HEK293 (cell line): Measurements from ENCODE around the gene USP7.

Source experiments
- CTCF ChIA-PET: fragments of 350-600 bp; formaldehyde crosslinking; extraction: SDS; loops from one replicate; lab custom pipeline; 2021; ENCODE audit warnings: antibody characterized with exemption; lab: Yijun Ruan, JAX
- POLR2A ChIA-PET: fragments of 300-600 bp; formaldehyde crosslinking; extraction: SDS; loops from one replicate; lab custom pipeline; 2020; ENCODE audit warnings: antibody characterized with exemption, inconsistent platforms; lab: Yijun Ruan, JAX
- H3K27ac ChIP-seq: fragments of 200-500 bp; sonication (Bioruptor generic); 2 replicates; pipeline ENCODE4 v1.5.1; 2014; ENCODE audit warnings: low read depth, low read length, control low read depth, inconsistent platforms; ENCODE audit errors: extremely low read depth
- H3K36me3 ChIP-seq, 2 experiments: fragments of 200-500 bp in 1 of 2; sonication (Bioruptor generic) in 1 of 2; 1 replicate in 1 of 2; 2 replicates in 1 of 2; pipeline ENCODE4 v1.5.1; 2014 to 2017; ENCODE audit warnings: inconsistent platforms in 2 of 2, low read length in 2 of 2; ENCODE audit not compliant: control insufficient read depth in 2 of 2, insufficient read depth in 1 of 2
- H3K4me1 ChIP-seq: fragments of 200-500 bp; sonication (Bioruptor generic); 2 replicates; pipeline ENCODE4 v1.5.1; 2014; ENCODE audit warnings: mild to moderate bottlenecking, low read length, inconsistent platforms; ENCODE audit not compliant: control insufficient read depth, insufficient read depth
- H3K4me3 ChIP-seq: 2 replicates; pipeline ENCODE4 v1.5.1; 2011; ENCODE audit warnings: low read depth, mild to moderate bottlenecking, control low read depth, low read length, moderate library complexity
- H3K9me3 ChIP-seq: fragments of 200-500 bp; sonication (Bioruptor generic); 2 replicates; pipeline ENCODE4 v1.5.1; 2014; ENCODE audit warnings: low read depth, low read length, inconsistent platforms; ENCODE audit not compliant: control insufficient read depth, insufficient read depth
- BCL11A ChIP-seq: fragments of 450-650 bp; formaldehyde crosslinking; IDR thresholded peaks from 2 replicates; pipeline ENCODE4 v1.5.1; 2016; ENCODE audit warnings: low read depth, missing biosample characterization, missing genetic modification characterization
- GLI4 ChIP-seq: fragments of 450-650 bp; formaldehyde crosslinking; IDR thresholded peaks from 2 replicates; pipeline ENCODE4 v1.5.1; 2016; ENCODE audit warnings: missing biosample characterization, missing genetic modification characterization
- OSR2 ChIP-seq: fragments of 450-650 bp; formaldehyde crosslinking; IDR thresholded peaks from 2 replicates; pipeline ENCODE4 v1.5.1; 2016; ENCODE audit warnings: missing biosample characterization, missing genetic modification characterization
- ZBTB8A ChIP-seq: fragments of 450-650 bp; formaldehyde crosslinking; IDR thresholded peaks from 2 replicates; pipeline ENCODE4 v1.5.1; 2016; ENCODE audit warnings: missing biosample characterization, missing genetic modification characterization
- ZNF114 ChIP-seq: fragments of 450-650 bp; formaldehyde crosslinking; IDR thresholded peaks from 2 replicates; pipeline ENCODE4 v1.5.0; 2017; ENCODE audit warnings: missing biosample characterization, missing genetic modification characterization
- ZNF133 ChIP-seq: fragments of 450-650 bp; formaldehyde crosslinking; IDR thresholded peaks from 2 replicates; pipeline ENCODE4 v1.5.1; 2016; ENCODE audit warnings: missing biosample characterization, missing genetic modification characterization
- ZNF16 ChIP-seq: fragments of 450-650 bp; formaldehyde crosslinking; IDR thresholded peaks from 2 replicates; pipeline ENCODE4 v1.5.1; 2016; ENCODE audit warnings: low read depth, missing biosample characterization, missing genetic modification characterization
- ZNF274 ChIP-seq, 2 experiments: fragments of 200-500 bp in 1 of 2; fragments of 450-650 bp in 1 of 2; sonication (Bioruptor generic) in 1 of 2; formaldehyde crosslinking in 1 of 2; IDR thresholded peaks; 2 replicates each; pipeline versions ENCODE4 v1.5.1 to v1.6.1; 2014 to 2016; ENCODE audit warnings: borderline replicate concordance in 1 of 2, inconsistent platforms in 1 of 2, low read length in 1 of 2, missing biosample characterization in 1 of 2, missing genetic modification characterization in 1 of 2
- ZNF510 ChIP-seq: fragments of 450-650 bp; formaldehyde crosslinking; IDR thresholded peaks from 2 replicates; pipeline ENCODE4 v1.5.1; 2018; ENCODE audit warnings: mild to moderate bottlenecking, missing genetic modification characterization, missing biosample characterization; ENCODE audit not compliant: insufficient replicate concordance
- ZNF600 ChIP-seq: fragments of 450-650 bp; formaldehyde crosslinking; IDR thresholded peaks from 2 replicates; pipeline ENCODE4 v1.5.1; 2016; ENCODE audit warnings: missing biosample characterization, missing genetic modification characterization
- ZNF624 ChIP-seq: fragments of 450-650 bp; formaldehyde crosslinking; IDR thresholded peaks from 2 replicates; pipeline ENCODE4 v1.5.1; 2017; ENCODE audit warnings: missing biosample characterization, missing genetic modification characterization
- ZNF626 ChIP-seq: fragments of 450-650 bp; sonication (Bioruptor Pico); formaldehyde crosslinking; IDR thresholded peaks from 2 replicates; pipeline ENCODE4 v1.5.1; 2018; ENCODE audit warnings: missing biosample characterization, missing genetic modification characterization, inconsistent platforms
- ZNF677 ChIP-seq: fragments of 450-650 bp; IDR thresholded peaks from 2 replicates; pipeline ENCODE4 v1.5.0; 2018; ENCODE audit warnings: missing biosample characterization, mild to moderate bottlenecking, missing genetic modification characterization, moderate library complexity
- ZNF776 ChIP-seq: fragments of 450-650 bp; formaldehyde crosslinking; IDR thresholded peaks from 2 replicates; pipeline ENCODE4 v1.5.0; 2017; ENCODE audit warnings: missing biosample characterization, missing genetic modification characterization, borderline replicate concordance
- ZNF792 ChIP-seq: fragments of 450-650 bp; formaldehyde crosslinking; IDR thresholded peaks from 2 replicates; pipeline ENCODE4 v1.5.1; 2016; ENCODE audit warnings: missing biosample characterization, missing genetic modification characterization
- TF ChIP-seq, protein P1 (sequence below): fragments of 450-650 bp; formaldehyde crosslinking; IDR thresholded peaks from 2 replicates; pipeline ENCODE4 v1.5.1; 2016; ENCODE audit warnings: missing biosample characterization, missing genetic modification characterization, borderline replicate concordance
- TF ChIP-seq, protein P2 (sequence below): fragments of 450-650 bp; formaldehyde crosslinking; IDR thresholded peaks from 2 replicates; pipeline ENCODE4 v1.5.0; 2017; ENCODE audit warnings: missing biosample characterization, missing genetic modification characterization, borderline replicate concordance
- TF ChIP-seq, protein P3 (sequence below): fragments of 450-650 bp; IDR thresholded peaks from 2 replicates; pipeline ENCODE4 v1.5.1; 2018; ENCODE audit warnings: missing biosample characterization, mild to moderate bottlenecking, missing genetic modification characterization
- TF ChIP-seq, protein P4 (sequence below): fragments of 450-650 bp; formaldehyde crosslinking; IDR thresholded peaks from 2 replicates; pipeline ENCODE4 v1.5.1; 2016; ENCODE audit warnings: missing biosample characterization, missing genetic modification characterization

Gene USP7

DNA sequence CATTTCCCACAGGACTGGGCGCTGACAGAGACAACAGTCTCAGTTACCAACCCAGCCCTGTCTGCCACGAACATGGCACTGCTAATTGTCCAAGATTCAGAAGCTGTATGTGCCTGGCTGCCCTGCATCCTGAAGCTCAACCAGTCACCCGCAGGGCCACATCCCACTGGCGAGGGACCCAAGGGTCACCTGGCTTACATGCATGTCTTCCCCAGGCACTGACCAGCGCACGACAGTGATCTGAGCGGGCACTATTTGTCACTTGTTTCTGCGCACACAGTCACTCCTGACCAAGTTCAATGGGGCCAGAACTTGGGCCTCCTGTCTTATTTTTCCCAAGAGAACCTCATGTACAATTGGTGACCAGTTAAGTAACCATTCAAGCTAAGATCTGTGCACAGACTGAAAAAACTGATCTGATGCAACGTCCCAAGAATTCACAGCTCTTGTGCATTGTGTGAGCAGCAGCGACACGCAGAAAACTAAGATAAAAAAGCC is 13.1 kb downstream of the USP7 start:
- Histone ChIP-seq H3K27ac (no peak overlapping the region), H3K9me3 (no peaks in the 10 kb centered on the region), H3K36me3 (no peaks in the 10 kb centered on the region), H3K4me3 (no peak overlapping the region), H3K4me1 (peaks cover 24% of the 10 kb centered on the region)
- ChIA-PET POLR2A (interaction anchor here (1.0 kb wide), 1 partner anchor 15 kb away, joined by 5 read pairs; no protein-coding TSS in a partner anchor), CTCF (interaction anchor here (0.9 to 6.0 kb wide), 2 partner anchors 10 to 14 kb away, joined by 3 to 32 read pairs; no protein-coding TSS in a partner anchor)
- TF ChIP-seq ZNF133 (tag by site-specific recombination) (peak; percentile 93), ZNF600 (peak; percentile 31; the same call in 1 of the 2 replicates), ZNF114 (tag by site-specific recombination) (no peak)

DNA sequence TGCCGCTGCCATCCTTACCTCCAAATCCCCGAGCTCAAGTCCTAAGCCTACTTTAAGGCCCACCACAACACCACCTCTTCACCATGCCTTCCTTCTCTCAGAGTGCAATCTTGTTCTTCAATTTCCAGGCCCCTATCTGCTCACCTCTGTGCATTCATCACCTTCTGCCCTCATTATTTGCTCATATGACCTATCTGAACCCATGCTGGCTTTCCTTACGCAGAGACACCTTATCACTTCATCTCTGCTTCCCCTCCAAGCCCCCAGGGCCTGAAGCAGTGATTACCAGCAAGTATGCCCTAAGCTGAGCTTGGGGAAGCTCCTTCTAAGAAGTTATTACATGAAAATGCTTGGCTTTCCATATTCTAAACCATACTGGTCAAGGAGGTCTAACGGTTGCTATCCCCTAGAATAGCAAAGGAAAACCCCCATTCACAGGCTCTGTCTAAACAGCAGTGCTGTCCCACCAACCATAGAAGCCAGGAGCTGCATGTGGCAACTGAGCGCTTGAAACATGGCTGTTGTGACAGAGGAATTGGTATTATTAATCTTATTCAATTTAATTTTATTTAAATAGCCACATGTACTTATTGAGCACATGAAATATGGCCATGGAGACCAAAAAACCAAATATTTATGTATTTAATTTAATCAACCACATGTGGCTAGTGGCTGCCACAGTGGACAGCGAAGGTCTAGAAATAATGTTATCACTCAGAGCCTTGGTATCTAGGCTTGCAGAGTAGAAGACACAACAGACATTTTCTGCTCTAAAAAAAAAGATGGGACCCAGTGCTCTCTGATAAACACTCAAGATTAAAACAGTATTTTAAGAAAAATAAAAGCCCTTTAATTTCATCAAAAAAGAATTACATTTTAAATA is 13.9 kb downstream of the USP7 start:
- peaks cover 24% of the 10 kb centered on the region for H3K4me1 ChIP-seq
- no peak overlapping the region for H3K4me3 ChIP-seq
- no peaks in the 10 kb centered on the region for H3K9me3 ChIP-seq
- H3K27ac ChIP-seq, result no peak overlapping the region
- POLR2A ChIA-PET, result interaction anchor here (0.6 to 1.7 kb wide), 3 partner anchors 14 to 18 kb away, joined by 3 to 5 read pairs (median 4); no protein-coding TSS in a partner anchor
- CTCF ChIA-PET, result interaction anchor here (0.5 to 6.0 kb wide), 6 partner anchors 9 to 69 kb away, joined by 3 to 32 read pairs (median 4); no protein-coding TSS in a partner anchor
- H3K36me3 ChIP-seq, result no peaks in the 10 kb centered on the region
- TF ChIP-seq OSR2 (no peak), ZBTB8A (tag by site-specific recombination) (no peak), ZNF776 (tag by site-specific recombination) (no peak), ZNF510 (tag by site-specific recombination) (no peak), ZNF16 (tag by site-specific recombination) (no peak), ZNF626 (tag by site-specific recombination) (no peak), ZNF274 (IDR thresholded peaks at IDR 0.05; ENCODE audit: low read length) (no peak), ZNF274 (tag by site-specific recombination; IDR thresholded peaks at IDR 0.05; ENCODE audit: borderline replicate concordance) (no peak), ZNF624 (no peak), ZNF677 (no peak), ZNF792 (tag by site-specific recombination) (no peak), GLI4 (tag by site-specific recombination) (no peak), BCL11A (no peak)
- TF ChIP-seq, protein P1, sequence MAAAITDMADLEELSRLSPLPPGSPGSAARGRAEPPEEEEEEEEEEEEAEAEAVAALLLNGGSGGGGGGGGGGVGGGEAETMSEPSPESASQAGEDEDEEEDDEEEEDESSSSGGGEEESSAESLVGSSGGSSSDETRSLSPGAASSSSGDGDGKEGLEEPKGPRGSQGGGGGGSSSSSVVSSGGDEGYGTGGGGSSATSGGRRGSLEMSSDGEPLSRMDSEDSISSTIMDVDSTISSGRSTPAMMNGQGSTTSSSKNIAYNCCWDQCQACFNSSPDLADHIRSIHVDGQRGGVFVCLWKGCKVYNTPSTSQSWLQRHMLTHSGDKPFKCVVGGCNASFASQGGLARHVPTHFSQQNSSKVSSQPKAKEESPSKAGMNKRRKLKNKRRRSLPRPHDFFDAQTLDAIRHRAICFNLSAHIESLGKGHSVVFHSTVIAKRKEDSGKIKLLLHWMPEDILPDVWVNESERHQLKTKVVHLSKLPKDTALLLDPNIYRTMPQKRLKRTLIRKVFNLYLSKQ (tag by site-specific recombination), result no peak
- TF ChIP-seq, protein P2, sequence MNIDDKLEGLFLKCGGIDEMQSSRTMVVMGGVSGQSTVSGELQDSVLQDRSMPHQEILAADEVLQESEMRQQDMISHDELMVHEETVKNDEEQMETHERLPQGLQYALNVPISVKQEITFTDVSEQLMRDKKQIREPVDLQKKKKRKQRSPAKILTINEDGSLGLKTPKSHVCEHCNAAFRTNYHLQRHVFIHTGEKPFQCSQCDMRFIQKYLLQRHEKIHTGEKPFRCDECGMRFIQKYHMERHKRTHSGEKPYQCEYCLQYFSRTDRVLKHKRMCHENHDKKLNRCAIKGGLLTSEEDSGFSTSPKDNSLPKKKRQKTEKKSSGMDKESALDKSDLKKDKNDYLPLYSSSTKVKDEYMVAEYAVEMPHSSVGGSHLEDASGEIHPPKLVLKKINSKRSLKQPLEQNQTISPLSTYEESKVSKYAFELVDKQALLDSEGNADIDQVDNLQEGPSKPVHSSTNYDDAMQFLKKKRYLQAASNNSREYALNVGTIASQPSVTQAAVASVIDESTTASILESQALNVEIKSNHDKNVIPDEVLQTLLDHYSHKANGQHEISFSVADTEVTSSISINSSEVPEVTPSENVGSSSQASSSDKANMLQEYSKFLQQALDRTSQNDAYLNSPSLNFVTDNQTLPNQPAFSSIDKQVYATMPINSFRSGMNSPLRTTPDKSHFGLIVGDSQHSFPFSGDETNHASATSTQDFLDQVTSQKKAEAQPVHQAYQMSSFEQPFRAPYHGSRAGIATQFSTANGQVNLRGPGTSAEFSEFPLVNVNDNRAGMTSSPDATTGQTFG, result no peak
- TF ChIP-seq, protein P3, sequence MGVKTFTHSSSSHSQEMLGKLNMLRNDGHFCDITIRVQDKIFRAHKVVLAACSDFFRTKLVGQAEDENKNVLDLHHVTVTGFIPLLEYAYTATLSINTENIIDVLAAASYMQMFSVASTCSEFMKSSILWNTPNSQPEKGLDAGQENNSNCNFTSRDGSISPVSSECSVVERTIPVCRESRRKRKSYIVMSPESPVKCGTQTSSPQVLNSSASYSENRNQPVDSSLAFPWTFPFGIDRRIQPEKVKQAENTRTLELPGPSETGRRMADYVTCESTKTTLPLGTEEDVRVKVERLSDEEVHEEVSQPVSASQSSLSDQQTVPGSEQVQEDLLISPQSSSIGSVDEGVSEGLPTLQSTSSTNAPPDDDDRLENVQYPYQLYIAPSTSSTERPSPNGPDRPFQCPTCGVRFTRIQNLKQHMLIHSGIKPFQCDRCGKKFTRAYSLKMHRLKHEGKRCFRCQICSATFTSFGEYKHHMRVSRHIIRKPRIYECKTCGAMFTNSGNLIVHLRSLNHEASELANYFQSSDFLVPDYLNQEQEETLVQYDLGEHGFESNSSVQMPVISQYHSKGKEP (tag by site-specific recombination), result no peak
- TF ChIP-seq, protein P4, sequence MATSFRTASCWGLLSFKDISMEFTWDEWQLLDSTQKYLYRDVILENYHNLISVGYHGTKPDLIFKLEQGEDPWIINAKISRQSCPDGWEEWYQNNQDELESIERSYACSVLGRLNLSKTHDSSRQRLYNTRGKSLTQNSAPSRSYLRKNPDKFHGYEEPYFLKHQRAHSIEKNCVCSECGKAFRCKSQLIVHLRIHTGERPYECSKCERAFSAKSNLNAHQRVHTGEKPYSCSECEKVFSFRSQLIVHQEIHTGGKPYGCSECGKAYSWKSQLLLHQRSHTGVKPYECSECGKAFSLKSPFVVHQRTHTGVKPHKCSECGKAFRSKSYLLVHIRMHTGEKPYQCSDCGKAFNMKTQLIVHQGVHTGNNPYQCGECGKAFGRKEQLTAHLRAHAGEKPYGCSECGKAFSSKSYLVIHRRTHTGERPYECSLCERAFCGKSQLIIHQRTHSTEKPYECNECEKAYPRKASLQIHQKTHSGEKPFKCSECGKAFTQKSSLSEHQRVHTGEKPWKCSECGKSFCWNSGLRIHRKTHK (tag by site-specific recombination), result no peak
